GDM1 (cell line): ENCODE data around the gene TMPRSS7.
A peak's percentile ranks its signal among the peaks of the same experiment; 100 is the strongest.

ENCODE experiments used
- DNase-seq: peaks from one replicate; lab custom pipeline; 2025; lab: John Stamatoyannopoulos, UW

TMPRSS7 gene

GRCh38 chr3:112097378-112097777 lies 62.8 kb downstream of the TMPRSS7 start:
- DNase-seq, result no peak

- DNase-seq, result no peak
These were observed 67.4 kb downstream of the TMPRSS7 start for GRCh38 chr3:112101916-112102315.

DNA sequence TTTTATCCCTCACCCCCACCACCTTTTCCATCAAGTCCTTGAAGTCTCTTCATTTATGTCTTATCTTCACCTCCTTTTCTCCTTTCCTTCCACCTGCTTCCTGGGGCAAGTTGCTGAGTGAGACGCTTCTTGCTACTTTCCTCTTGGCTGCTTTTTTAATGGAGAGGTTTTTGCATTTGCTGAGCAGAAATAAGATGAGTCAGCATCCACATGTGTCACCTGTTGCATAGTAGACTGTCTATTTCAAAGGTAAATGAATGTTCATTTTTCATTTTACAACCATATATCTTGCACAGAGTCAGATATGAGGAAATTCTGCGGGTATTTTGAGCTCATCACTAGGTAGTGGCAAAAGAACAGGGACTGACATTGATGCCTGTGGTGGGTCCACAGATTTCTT lies 70.2 kb downstream of the TMPRSS7 start:
- no peak for DNase-seq

DNA sequence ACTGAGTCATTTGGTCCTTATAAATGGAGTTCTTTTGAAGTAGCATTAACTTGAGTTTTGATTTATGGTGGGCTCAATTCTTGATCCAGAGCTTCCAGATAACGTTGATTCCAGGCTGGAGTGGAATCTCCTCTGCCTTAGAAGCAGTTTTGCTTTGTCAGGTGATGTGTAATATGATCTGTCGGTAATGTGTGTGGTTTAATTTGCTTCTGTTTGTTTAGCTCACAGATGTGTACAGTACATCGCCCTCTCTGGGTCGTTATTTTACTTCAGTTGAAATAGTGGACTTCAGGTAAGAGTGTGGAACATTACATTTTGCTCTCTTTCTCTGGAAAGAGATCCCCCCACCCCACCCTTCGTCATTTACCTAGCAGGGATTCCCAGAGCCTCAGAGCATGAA lies 74.8 kb downstream of the TMPRSS7 start:
- no peak for DNase-seq

GRCh38 chr3:112111785-112112402 lies 77.4 kb downstream of the TMPRSS7 start:
- DNase-seq, result peak; percentile 45

- no peak for DNase-seq
These were observed 80.1 kb downstream of the TMPRSS7 start for GRCh38 chr3:112114576-112115160.

- DNase-seq, result no peak
These were observed 80.7 kb downstream of the TMPRSS7 start for GRCh38 chr3:112115161-112115739.

- no peak for DNase-seq
These were observed 81.4 kb downstream of the TMPRSS7 start for GRCh38 chr3:112115806-112116383.

DNA sequence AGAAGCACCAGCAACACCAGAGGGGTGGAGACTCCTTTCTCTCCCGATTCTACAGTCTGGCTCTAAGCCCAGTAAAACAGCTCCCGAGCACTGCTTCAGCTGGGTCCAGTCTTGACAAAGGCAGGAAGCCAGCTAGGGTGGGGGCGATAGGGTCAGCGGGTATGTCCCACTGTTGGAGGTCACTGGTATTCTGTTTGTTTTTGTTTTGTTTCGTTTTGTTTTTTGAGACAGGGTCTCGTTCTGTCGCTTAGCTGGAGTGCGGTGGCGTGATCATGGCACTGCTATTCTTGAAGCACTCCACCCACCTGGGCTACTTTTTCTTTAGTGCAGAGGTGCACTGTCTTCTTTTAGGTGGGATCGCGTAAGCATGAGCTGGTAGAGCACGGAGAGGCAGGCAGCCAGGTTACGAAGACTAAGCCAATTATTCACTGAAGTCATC lies 82.2 kb downstream of the TMPRSS7 start:
- DNase-seq, result no peak

GRCh38 chr3:112117415-112117814 lies 82.9 kb downstream of the TMPRSS7 start:
- no peak for DNase-seq

GRCh38 chr3:112117841-112118571 lies 83.5 kb downstream of the TMPRSS7 start:
- peak; percentile 22 for DNase-seq

DNA sequence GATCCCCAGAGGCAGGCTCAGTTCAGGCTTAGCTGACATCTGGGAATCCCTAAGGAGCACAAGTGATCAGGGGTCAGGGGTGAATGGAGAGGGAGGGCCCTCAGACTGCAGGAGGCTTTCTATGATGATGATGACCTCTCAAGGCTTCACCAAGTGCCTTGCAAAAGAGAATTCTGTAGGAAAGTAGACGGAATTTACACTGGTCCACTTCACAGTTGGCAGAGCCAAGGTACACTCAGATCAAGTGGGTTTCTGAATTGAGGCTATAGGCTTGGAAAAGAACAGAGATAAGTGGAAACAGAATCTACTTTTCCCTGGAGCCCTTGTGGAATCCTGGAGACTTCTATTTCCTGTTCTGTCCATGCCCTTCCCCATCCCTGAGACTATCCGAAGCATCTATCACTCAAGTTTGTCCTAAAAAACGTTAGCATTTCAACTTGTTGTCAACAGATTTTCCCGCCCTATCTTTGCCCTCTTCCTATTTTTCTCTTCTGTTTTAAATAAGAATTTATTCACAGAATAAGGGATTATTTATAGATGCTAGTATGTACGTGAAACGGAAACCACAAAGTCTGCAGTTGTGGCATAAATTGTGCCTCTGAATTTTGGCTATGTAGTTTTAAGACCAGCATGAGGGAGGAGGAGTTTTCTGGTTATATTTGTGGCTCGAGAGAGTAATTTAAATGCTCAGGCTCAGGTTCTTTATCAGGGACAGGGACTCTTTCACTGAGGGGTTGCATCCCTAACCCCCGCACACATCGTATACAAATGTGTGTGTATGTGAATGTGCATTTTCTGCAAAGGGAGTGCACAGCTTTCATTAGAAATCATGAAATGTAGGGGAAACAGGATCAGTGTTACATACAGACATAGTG lies 85.7 kb downstream of the TMPRSS7 start:
- DNase-seq, result peak; percentile 34

- DNase-seq, result no peak
These were observed 87.3 kb downstream of the TMPRSS7 start for GRCh38 chr3:112121577-112122547.

DNA sequence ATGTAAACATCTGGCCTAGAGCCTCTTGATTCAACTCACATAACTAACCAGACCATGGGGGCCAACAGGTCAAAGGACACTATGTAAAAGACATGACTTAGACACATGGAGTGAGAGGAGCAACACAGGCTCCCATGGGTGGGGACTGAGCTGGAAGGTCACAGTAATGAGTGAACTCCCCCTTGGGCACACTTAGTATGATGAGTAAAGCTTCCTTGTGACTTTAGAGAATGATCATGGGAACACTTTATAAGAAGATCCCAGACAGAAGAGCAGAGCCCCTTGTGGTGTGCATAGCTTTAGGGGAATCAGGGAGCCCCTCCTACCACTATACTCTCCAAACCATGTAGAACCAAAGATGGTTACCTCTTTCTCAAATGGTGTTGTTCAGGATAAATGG lies 88.3 kb downstream of the TMPRSS7 start:
- DNase-seq, result no peak

DNA sequence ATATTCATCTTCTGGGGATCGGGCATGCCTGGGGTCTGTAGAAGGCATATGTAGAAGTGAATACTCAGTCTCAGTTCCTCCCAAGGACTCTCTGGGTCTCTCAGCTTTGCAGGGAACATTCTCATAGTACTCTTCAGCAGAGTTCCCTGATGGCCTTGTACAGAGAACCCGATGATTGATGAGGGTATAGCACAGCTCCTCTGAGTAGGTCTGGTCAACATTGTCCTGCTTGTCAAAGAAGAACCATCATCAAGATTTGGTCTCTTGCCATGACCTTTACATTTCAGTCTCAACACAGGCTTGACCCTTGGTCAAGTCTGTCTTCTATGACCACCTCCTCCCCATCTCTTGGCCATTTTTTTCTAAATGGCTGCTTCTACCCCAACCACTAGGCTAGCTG lies 89.0 kb downstream of the TMPRSS7 start:
- DNase-seq, result no peak

GRCh38 chr3:112124907-112125607 lies 90.5 kb downstream of the TMPRSS7 start:
- no peak for DNase-seq

DNA sequence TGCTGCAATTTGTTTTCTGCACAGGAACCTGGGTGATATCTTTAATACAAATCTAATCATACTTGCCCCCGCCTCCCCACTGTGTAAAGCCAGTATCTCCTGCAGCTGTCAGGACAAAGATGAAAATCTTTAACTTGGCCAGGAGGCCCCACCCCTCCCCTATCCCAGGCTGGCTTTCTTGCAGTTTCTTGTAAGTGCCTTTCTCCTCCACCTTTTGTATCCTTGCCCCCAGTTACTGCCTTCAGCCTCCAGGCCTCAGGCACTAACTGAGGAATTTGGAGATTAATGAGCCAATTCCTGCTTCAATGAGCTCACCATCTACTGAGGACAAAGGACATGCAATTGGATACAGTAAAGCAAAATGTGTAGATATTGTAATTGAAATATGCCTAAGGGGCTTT lies 92.0 kb downstream of the TMPRSS7 start:
- no peak for DNase-seq

DNA sequence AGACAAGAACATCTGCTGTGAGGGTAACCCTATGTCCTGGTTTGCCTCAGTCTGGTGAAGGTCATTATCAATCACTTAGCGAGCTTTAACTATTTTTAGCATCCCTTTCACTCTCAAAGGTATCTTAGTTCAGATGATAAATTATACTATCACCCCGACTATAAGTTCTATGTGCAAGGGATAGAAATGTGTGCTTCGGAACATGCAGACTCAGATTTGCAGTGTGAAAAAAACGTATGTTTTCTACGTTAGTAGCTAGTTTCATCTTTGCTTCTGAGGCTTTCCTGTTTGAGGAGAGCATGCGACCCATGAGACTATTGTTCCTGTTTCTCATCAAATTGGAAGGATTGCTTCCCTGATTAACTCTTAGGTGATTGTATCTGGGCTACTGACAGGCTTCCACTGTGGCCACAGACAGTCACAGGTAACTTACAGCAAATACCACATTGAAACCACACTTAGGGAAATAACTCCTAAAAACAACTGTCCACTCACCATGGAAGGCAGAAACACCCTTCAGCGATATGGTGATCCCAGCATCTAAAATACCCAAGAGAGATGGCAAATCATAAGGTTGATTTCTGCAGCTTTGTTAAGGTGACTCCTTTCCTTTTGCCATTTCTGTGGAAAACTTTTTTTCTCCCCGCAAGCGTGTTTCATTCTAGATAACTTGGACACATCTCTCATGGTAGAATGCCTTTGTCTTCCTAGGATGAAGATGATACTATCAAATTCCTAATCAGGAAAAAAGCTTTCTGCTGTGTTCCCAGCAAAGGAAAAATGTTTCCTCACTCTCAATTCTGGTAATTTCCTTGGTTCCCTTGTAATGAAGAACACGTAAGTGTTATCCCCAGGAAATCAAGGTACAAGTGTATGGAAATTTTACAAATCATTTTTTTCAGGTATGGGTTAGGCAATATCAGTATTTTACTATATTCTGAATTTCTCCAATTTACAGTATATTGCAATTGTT lies 93.3 kb downstream of the TMPRSS7 start:
- no peak for DNase-seq
